Measurements from ENCODE around the gene MORF4L1. TPM values are rescaled to one million over a fixed set of nuclear protein-coding genes. Genes with fewer than 3 reads are reported as not detected.

The MORF4L1 gene
- total and polyA plus RNA-seq, 2 experiments from 2014 or later: 520 to 571 TPM

- ATAC-seq: peak; percentile 94
- H3K27ac ChIP-seq (ENCODE audit: low read depth): no peak overlapping the region
These were observed 21.5 kb upstream of the MORF4L1 start for GRCh38 chr15:78850941-78851755.

More at GRCh38 chr15:78850941-78851755, 21.5 kb upstream of the MORF4L1 start:
- H3K9me3 Mint-ChIP-seq: peaks cover 6% of the 10 kb centered on the region
- Histone ChIP-seq H4K20me1 (replicated peaks; ENCODE audit: insufficient read depth) (no peaks in the 10 kb centered on the region; the same call in 1 of the 2 replicates), H3K9me2 (ENCODE audit: insufficient read depth) (no peaks in the 10 kb centered on the region), H3K79me2 (replicated peaks; ENCODE audit: insufficient read depth) (no peaks in the 10 kb centered on the region), H3K36me3 (ENCODE audit: insufficient read depth) (no peaks in the 10 kb centered on the region), H3K27me3 (ENCODE audit: insufficient read depth) (no peaks in the 10 kb centered on the region), H2AFZ (no peak overlapping the region), H3K4me3 (no peak overlapping the region), H3K4me2 (no peak overlapping the region; the same call in none of the 2 replicates), H3F3A (replicated peaks; ENCODE audit: low read depth) (no peaks in the 10 kb centered on the region), H3K4me1 (ENCODE audit: insufficient read depth) (peaks cover 9% of the 10 kb centered on the region)
- H3K4me1 Mint-ChIP-seq: peaks cover 15% of the 10 kb centered on the region
- TF ChIP-seq ZNF331 (CRISPR knock-in tag; IDR thresholded peaks at IDR 0.05; ENCODE audit: low read depth) (no peak), EZH2 (IDR thresholded peaks at IDR 0.05; ENCODE audit: low read depth, unreplicated experiment) (no peak), CREB1 (CRISPR knock-in tag; IDR thresholded peaks at IDR 0.05; ENCODE audit: low read depth) (no peak), EZH2phosphoT487 (IDR thresholded peaks at IDR 0.05; ENCODE audit: unreplicated experiment) (no peak), ZNF114 (CRISPR knock-in tag; IDR thresholded peaks at IDR 0.05) (no peak), NANOG (IDR thresholded peaks at IDR 0.05; ENCODE audit: borderline replicate concordance) (no peak), STAT1 (IDR thresholded peaks at IDR 0.05; ENCODE audit: unreplicated experiment) (no peak), JUNB (IDR thresholded peaks at IDR 0.05; ENCODE audit: unreplicated experiment) (no peak), ZNF462 (CRISPR knock-in tag; IDR thresholded peaks at IDR 0.05) (no peak), POLR2AphosphoS5 (IDR thresholded peaks at IDR 0.05; ENCODE audit: low read depth) (no peak), ETS1 (IDR thresholded peaks at IDR 0.05) (no peak)
- TF ChIP-seq, protein P1, sequence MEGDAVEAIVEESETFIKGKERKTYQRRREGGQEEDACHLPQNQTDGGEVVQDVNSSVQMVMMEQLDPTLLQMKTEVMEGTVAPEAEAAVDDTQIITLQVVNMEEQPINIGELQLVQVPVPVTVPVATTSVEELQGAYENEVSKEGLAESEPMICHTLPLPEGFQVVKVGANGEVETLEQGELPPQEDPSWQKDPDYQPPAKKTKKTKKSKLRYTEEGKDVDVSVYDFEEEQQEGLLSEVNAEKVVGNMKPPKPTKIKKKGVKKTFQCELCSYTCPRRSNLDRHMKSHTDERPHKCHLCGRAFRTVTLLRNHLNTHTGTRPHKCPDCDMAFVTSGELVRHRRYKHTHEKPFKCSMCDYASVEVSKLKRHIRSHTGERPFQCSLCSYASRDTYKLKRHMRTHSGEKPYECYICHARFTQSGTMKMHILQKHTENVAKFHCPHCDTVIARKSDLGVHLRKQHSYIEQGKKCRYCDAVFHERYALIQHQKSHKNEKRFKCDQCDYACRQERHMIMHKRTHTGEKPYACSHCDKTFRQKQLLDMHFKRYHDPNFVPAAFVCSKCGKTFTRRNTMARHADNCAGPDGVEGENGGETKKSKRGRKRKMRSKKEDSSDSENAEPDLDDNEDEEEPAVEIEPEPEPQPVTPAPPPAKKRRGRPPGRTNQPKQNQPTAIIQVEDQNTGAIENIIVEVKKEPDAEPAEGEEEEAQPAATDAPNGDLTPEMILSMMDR (conservative IDR thresholded peaks at IDR 0.05; ENCODE audit: low read depth in 2 of 2): no peak
- no peak overlapping the region for H3K27ac Mint-ChIP-seq
- no peaks in the 10 kb centered on the region for H3K36me3 Mint-ChIP-seq (ENCODE audit: low read depth)
- DNase-seq (ENCODE audit: low spot score): peak; percentile 50
- H3K27me3 Mint-ChIP-seq (ENCODE audit: insufficient read depth, low read depth, poor library complexity): peaks cover 6% of the 10 kb centered on the region
- H3K4me3 Mint-ChIP-seq: no peak overlapping the region

All from GM23338 (cell line).